NCI-H1417 treated with DMSO at 0.1 percent for 48 hours (cell line): ENCODE results near the gene ZCRB1.

Source experiments
- DNase-seq: peaks from one replicate; lab custom pipeline; 2025; lab: John Stamatoyannopoulos, UW

ZCRB1 gene

DNA sequence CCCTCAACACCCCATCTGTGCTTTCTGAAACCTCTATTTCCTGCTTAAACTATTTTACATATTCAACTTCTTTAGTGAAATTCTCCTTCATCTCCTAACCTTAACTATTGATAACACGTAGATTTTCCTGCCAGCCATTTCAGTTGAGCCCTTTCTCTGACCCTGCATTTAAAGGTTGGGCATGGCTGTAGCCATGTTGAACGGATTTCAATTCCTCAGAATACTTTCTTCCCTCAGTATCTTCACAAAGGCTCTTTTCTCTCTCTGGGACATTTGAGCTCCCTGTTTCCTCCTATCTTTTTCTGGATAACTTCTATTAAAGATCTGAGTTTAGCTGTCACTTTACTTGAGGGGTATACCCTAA is 1.3 kb upstream of the ZCRB1 start:
- no peak for DNase-seq

DNA sequence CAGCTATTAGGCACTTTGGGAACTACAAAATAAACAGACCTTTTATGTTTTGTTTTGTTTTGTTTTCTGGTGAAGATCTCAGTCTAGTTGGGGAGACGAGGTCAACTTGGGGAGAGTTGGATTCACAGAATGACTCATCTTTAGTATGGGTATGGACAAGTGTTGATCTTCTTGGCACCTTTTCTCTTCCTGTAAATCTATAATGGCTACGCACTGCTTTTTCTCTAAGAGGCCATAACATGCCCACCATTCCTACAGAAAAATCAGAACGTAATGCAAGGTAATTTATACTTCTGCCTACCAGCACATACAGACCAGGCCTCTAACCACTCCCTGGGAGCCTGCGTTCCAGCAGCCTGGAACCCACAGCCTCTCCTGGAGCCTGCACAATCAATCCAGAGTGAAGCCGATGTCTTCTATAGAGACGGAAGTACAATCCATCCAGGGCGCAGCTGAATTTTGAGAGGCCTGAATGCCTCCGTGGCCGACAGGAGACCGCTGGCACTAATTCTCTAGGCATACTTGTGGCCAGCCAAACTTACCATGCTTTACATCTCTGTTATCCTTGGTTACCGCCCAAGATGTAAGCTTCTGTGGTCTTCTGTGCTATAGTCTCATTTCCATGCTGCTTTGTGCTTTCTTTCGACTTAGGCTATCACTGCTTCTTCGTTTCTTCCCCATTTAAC is 790 bp upstream of the ZCRB1 start:
- DNase-seq, result no peak

DNA sequence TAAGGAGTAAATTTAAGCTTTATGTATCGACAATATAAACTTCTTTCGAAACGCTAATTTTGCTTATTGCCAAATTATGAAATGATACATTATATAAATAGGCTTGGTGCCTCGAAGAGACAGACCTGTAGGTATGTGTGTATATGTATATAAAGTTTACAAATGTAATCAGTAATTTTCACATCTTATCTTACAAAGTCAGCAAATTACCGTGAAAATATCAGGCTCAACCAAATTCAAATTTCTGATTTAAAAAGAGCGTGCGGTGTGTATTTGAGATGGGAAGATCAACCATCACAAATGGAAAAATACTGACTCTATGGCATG is 605 bp downstream of the ZCRB1 start:
- DNase-seq, result no peak

DNA sequence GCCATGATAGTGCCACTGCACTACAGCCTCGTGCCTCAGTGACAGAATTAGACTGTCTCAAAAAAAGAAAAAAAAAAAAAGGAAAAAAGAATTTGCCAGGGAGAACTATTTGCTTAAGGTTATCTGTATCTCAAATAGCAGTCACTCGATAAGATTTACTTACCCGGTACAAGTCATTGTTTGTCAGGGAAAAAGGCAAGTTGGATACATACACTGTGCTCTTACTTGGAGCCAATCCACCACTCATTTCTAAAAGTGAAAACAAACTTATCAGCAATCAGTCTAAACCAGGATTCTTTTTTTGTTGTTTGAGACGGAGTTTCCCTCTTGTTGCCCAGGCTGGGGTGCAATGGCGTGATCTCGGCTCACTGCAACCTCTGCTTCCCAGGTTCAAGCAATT is 2.0 kb downstream of the ZCRB1 start:
- no peak for DNase-seq

DNA sequence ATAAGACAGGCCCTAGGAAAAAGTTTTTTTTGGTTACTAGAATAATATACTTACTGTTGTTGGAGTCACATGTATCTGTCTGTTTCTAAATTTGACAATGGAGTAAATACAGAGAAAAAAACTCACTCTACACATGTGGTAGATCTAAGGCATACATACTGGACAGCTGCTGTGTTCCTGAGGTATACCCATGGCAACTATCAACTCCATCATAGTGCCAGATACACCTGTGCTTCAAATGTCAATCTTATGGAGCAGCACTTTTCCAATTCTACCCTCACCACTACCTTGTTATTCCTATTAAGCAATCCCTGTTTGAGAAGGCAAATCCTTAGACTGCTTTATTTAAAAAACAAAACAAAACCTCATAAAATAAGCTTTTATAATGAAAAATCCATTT is 3.3 kb downstream of the ZCRB1 start:
- no peak for DNase-seq

DNA sequence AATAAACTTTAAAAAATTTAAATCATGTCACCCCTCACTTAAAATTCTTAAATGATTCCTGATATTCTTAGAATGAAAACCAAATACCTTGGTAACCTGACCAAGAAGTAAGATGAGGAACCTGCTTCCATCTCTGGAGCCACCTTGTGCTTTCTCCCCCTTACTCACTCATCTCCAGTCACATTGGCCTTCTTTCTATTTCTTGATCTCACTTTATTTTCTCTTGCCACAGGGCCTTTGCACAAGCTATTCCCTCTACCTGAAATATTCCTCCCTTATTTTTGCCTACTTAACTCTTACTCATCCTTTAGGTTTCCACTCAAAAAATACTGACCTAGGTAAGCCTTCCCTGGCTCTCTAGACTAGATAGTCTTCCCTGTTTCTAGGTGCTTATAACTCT is 5.1 kb downstream of the ZCRB1 start:
- no peak for DNase-seq

DNA sequence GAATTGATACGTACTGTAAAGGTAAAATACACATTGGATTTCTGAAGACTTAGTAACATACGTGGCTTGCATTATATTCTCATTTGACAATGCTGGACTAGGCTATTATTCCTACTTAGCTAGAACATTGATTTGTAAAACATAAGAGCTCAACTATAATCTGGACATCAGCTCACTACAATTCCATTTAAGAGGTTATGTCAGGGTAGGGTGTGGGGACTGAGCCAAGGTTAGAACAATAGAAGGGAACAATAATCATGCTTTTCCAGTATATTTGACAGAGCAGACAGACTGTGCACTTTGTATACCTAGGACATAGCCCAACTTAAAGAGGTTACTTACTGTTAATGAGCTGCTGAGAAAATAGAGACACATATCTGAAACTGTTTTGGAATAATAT is 10.8 kb downstream of the ZCRB1 start:
- DNase-seq, result no peak

DNA sequence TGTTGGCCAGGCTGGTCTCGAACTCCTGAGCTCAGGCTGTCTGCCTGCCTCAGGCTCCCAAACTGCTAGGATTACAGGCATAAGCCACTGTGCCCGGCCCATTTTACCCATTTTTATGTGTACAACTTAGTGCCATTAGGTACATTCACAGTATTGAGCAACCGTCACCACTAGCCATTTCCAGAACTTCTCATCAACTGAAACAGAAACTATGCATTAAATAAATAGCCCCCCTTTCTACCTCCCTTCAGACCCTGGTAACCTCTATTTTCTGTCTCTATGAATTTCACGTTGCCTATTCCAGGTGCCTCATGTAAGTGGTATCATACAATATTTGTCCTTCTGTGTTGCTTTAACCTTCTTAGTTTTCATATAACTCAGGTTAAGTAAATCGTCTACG is 15.9 kb downstream of the ZCRB1 start:
- DNase-seq, result no peak

DNA sequence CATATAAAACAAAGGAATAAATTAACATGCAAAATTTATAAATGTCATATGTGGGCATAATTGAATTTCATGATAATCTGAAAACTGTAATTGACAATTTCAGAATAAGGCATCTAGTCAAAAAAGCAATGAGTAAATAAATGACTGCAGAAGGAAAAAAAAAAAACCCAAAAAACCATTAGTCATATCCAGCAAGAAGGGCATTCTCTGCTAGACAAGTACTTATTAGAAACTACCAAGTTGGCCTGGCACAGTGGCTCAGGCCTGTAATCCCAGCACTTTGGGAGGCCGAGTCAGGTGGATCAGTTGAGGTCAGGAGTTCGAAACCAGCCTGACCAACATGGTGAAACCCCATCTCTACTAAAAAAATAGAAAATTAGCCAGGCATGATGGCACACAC is 17.5 kb downstream of the ZCRB1 start:
- DNase-seq, result no peak

DNA sequence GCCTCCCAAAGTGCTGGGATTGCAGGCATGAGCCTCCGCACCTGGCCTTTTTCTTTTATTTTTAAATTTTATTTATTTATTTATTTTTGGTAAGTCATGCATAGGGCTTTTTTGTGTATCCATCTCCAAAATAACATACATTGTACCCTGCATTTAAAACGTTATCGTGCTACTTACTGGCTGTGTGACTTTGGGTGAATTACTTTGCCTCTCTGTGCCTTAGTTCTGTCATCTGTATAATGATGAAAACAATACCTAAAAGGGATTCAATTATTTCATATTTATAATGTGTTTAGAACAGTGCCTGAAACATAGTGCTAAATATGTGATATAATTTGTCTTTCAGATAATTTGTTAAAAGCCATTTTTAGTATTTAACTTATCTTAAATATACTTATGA is 19.6 kb downstream of the ZCRB1 start:
- DNase-seq, result no peak

DNA sequence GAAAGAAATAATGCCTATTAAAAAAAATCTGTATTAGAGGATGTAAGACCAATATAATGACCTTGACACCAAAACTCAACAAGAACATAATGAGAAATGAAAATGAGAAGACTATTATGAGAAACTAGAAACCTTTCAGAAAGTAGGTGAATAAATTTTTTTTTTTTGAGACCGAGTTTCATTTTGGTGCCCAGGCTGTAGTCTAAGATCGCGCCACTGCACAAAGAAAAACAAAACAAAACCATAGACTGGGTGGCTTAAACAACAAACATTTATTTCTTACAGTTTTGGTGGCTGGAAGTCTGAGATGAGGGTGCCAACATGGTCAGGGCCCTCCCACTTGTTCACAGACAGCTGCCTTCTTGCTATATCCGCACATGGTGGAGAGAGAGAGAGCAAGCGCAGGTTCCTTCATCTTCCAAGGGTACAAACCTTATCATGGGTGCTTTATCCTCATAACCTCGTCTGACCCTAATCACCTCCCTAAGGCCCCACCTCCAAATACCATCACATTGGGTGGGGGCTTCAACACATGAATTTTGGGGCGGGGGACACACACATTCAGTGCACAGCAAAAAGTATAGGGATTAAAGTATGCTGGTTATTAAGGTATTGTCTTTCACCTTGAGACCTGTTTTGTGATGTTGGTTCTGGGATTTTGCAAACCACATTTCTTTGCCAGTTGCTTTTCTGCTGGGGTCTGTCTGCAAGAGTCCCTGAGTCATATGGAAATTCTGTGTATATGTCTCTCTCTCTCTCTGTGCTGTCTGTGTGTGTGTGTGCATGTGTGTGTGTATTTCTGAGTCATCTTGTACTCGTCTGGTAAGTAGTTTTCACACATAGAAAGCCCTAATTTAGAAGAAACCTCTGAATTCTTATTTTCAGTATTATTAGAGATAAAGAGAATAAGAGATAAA is 26.2 kb downstream of the ZCRB1 start:
- DNase-seq, result no peak

DNA sequence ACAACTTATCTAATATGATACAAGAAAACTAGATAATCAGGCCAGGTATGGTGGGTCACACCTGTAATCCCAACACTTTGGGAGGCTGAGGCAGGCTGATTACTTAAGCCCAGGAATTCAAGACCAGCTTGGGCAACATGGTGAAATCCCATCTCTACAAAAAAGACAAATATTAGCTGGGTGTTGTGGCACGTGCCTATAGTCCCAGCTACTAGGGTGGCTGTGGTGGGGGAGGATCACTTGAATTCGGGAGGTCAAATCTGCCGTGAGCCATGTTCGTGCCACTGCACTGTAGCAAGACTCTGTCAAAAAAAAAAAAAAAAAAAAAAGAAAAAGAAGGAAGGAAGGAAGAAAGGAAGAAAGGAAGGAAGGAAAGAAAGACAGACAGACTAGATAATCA is 27.0 kb downstream of the ZCRB1 start:
- no peak for DNase-seq

DNA sequence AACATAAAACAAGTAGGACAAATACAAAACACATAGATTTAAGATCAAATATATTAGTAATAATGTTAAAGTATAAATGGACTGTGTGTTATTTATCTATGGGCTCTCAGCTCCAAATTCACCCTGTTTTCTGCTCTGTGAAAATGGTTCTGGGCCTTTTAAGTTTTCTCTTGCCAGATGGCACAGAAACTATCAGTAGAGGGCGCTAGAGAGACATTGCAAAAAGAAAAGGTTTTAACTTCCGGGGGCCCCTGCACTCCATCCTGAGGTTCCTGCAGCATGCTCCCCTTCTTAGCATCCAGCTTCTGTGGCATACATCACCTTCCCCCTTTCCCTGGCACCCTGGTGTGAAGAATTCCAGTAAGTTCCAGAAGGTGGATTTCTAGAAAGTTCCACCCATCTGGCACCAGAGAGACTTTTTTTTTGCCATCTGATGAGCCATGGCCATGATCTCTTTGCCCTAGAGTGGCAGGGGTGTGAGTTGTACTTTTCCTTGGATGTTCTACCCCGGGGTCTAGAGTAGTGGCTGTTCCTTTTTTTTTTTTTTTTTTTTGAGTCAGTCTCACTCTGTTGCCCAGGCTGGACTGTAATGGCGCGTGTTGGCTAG is 29.3 kb downstream of the ZCRB1 start:
- DNase-seq, result no peak

DNA sequence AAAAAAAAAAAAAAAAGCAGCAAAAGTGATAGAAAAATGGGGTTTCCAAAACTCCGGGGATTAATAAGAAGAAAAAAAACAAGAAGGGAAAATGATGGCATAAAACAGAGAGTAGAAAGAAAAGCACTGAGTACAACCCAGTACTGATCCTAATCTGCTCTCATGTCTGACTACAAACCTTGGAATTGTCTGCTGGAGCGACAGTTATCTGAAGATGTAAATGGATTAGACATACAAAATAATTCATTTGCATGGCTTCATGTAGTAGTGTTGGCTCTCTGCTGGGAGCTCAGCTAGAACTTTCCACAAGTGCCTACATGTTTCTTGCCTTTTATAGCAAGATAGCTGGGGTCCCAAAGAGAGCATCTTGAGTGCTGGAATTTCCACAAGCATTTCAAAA is 34.2 kb downstream of the ZCRB1 start:
- DNase-seq, result no peak

DNA sequence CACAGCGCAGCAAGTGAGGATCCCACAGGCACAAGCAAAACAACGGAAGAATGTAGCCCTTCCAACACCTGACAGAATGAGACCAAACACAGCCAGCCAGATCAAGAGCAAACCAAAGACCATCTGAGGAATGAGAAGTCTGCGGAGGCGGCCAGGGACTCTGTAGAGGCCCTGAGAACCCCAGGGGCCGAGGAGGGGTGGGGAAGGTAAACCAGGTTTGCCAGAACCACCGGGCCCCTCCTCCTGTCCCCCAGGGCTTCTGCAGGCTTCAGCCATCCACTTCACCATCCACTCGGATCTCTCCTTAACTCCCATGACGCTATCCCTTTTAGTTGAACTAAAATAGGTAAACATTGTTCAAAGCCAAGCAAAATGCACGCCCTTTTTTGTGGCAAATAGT is 37.4 kb downstream of the ZCRB1 start:
- DNase-seq, result no peak

DNA sequence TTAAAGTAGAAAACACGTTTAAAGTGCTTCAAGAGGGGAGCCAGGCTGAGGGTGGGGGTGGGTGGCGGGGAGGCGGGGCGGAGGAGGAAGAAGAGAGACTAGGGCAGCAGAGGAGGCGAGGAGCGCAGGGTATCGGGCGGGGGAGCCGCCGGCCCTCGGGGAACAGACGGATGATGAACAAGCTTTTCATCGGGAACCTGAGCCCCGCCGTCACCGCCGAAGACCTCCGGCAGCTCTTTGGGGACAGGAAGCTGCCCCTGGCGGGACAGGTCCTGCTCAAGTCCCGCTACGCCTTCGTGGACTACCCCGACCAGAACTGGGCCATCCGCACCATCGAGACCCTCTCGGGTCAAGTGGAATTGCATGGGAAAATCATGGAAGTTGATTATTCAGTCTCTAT is 39.2 kb downstream of the ZCRB1 start:
- DNase-seq, result no peak

DNA sequence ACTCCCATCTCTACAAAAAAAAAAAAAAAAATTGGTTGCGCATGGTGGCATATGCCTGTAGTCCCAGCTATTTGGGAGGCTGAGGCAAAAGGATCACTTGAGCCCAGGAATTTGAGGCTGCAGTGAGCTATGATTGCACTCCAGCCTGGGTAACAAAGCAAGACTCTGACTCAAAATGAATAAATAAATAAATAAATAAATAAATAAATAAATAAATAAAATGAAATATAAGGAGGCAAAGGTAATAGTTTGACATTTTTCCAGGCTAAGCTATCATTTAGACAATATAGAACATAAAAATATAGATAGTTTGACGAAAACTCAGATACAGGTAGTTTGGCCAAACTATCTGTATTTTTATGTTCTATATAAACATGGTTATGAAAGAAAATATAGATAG is 40.5 kb downstream of the ZCRB1 start:
- DNase-seq, result no peak

DNA sequence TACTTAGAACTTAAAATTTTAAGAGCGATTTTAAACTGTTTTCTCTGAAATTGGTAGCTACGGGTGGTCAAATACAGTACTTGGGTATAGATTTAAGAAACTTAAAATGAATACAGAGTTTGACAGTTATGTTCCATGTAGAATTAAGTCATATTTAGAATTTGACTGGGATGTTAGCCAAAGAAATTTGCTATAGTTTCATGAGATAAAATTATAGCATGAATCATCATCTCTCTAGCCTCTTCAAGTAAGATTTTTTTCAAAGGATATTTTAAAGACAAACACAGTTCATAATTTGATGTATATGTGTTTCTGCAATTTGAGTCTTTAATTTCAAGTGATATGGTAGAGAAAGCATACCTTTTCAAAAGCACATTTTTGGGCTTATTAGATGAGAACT is 41.0 kb downstream of the ZCRB1 start:
- no peak for DNase-seq

DNA sequence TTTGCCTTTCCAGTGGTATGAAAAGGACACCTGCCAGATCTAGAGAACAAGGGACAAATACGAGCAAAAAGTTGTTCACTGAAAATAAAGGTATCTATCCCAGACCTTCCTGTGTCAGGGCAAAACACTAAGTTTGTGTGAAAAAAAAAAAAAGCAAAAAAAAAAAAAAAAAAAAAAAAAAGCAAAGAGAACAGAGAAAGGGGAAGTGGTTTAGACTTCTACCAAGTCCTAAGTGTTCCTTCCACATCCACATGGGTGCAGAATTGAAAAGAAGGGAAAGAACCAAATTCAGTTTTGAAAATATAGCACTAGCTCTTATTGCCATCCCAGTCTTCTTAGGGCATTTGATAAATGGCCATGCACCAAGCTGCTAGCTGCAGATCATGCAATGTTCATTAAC is 41.7 kb downstream of the ZCRB1 start:
- DNase-seq, result no peak

DNA sequence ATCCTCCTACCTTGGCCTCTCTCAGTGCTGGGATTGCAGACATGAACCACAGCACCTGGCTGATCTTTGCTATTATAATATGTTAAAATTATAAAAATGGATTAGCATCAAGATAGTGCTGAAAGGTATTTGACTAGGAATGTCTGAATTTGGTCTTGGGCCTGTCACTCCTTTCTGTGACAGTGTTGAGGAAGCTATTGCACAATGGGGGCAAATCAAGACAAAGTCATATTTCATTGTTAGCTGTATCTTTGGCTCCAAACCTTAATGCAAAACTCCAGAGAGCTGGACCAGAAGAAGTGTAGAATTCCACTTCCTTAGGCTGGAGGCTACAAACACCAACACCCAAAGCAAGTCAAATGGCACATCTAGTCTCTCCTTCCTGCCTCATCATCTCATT is 42.2 kb downstream of the ZCRB1 start:
- no peak for DNase-seq

DNA sequence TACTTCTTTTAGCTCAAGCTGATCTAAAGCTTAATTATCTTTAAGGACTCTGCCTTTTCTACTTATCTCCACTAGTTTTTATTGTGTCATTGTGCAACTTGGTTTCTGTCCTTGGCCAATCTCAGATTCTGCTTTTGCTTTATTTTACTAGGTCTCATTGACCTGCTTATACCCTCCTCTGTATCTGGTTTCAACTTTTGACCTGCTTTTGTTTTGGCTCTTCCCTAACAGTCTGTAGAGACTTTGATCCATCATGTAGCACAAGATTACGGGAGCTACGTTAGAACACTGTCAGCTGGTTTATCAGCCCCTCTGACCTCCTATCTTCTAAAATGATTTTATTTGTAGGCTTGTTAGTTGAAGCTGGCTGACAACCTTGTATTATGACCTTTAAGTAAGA is 43.6 kb downstream of the ZCRB1 start:
- no peak for DNase-seq

DNA sequence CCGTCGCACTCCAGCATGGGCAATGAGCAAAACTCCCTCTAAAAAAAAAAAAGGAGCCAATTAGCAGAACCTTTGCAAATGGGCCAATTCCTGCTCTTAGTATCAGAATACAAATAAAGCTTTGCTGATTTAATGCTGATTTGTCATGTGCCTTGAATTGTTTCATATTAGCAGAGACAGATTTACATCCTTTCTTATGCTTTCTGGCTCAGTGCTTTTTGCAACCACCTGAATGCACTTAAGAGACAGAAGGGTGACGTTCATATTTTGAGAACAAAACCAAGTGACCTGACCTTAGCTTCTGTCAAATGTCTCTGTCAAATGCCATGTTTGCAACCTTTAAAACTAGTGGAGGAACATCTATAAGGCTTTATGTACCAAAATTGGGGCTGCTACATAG is 44.0 kb downstream of the ZCRB1 start:
- DNase-seq, result no peak

DNA sequence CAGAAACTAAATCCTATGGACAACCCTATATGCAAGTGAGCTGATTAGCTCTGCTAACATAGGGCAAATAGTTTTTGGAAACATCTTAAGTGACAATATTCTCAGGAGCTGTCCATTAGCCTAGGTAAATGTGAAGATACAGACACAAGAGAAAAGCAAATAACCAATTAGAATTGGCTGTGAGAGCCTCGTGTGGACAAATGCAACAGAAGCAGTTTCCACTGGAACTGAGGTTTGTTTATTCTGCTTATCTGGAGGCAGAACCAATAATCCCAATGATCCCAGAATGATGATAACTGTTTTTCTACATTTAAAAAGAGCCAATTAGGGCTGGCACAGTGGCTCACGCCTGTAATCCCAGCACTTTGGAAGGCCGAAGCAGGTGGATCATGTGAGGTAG is 44.6 kb downstream of the ZCRB1 start:
- no peak for DNase-seq

DNA sequence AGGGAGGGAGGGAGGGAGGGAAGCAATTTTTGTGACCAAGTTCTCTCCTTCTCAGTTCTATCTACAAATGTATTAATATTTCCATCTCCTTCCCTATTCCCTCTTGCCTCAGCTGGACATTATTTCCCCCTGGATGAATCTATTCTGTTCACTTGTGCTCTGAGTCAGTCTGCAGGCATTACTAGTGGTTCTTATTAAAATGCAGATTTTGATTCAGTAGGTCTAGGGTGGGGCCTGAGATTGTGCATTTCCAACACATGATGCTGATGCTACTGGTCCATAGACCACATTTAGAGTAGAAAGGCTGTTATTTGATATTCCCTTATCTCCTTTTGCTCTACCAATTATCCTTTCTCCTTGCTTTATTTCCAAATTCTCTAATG is 47.8 kb downstream of the ZCRB1 start:
- DNase-seq, result no peak
